ENCODE measurements around the gene FAM120AOS.

Gene FAM120AOS

GRCh38 chr9:93417538-93417937 is 35.8 kb downstream of the FAM120AOS start:
- no peaks in the 10 kb centered on the region; the same call in 1 of the 2 replicates for H3K27me3 ChIP-seq (ENCODE audit: insufficient read depth, low read length)
- H3K79me2 ChIP-seq (ENCODE audit: insufficient read depth, low read length): no peaks in the 10 kb centered on the region
- H3K27ac ChIP-seq (ENCODE audit: low read depth, low read length, poor library complexity, severe bottlenecking): no peak overlapping the region
- H3K4me1 ChIP-seq (ENCODE audit: insufficient read depth, low read length, severe bottlenecking): no peaks in the 10 kb centered on the region
- no peaks in the 10 kb centered on the region for H4K20me1 ChIP-seq (ENCODE audit: insufficient read depth, low read length)
- no peak overlapping the region for H3K4me3 ChIP-seq (ENCODE audit: low read depth, low read length, poor library complexity, severe bottlenecking)
- H3K9ac ChIP-seq (ENCODE audit: low read length): no peak overlapping the region
- H3K36me3 ChIP-seq (ENCODE audit: insufficient read depth, low read length): no peaks in the 10 kb centered on the region; the same call in 1 of the 2 replicates
- H3K9me2 ChIP-seq (ENCODE audit: low read depth, low read length): no peaks in the 10 kb centered on the region
- peaks cover 17% of the 10 kb centered on the region; the same call in 1 of the 2 replicates for H3K9me3 ChIP-seq (ENCODE audit: low read length)
- no peak overlapping the region for H3K4me2 ChIP-seq (ENCODE audit: low read length)
- H2AFZ ChIP-seq (ENCODE audit: low read length): no peak overlapping the region
- no peak for TF ChIP-seq EZH2 (IDR thresholded peaks at IDR 0.05; ENCODE audit: borderline replicate concordance, low read length)
- TF ChIP-seq, protein P1, sequence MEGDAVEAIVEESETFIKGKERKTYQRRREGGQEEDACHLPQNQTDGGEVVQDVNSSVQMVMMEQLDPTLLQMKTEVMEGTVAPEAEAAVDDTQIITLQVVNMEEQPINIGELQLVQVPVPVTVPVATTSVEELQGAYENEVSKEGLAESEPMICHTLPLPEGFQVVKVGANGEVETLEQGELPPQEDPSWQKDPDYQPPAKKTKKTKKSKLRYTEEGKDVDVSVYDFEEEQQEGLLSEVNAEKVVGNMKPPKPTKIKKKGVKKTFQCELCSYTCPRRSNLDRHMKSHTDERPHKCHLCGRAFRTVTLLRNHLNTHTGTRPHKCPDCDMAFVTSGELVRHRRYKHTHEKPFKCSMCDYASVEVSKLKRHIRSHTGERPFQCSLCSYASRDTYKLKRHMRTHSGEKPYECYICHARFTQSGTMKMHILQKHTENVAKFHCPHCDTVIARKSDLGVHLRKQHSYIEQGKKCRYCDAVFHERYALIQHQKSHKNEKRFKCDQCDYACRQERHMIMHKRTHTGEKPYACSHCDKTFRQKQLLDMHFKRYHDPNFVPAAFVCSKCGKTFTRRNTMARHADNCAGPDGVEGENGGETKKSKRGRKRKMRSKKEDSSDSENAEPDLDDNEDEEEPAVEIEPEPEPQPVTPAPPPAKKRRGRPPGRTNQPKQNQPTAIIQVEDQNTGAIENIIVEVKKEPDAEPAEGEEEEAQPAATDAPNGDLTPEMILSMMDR (IDR thresholded peaks at IDR 0.05; ENCODE audit: low read length): no peak
- H3F3A ChIP-seq (ENCODE audit: insufficient read depth, low read length): no peaks in the 10 kb centered on the region

DNA sequence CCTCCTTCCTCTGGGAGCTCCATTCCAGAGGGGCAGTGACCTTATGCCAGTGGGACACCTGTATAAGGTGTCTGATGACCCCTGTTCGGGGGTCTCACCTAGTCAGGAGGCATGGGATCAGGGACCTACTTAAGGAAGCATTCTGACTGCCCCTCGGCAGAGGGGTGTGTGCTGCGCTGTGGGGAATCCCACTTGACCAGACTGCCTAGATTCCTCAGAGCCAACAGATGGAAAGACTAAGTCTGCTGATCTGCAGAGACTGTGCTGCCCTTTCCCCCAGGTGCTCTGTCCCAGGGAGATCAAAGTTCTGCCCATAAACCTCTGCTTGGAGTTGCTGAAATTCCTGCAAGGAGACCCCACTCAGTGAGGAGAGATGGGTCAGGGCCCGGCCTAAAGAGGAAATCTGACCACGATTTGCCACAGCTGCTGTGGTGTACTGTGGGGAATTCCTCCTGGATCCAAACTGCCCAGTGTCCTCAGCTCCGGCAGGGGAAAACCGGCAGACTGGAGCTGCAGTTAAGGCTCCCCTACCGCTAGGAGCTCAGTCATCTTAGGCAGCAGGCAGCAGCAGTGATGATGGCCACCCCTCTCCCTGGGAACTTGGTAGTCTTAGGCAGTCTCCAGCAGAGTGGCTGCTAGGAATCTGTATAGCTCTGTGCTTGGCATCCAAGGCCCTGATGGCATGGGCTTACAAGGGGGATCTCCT is 36.7 kb downstream of the FAM120AOS start:
- no peaks in the 10 kb centered on the region for H3K79me2 ChIP-seq (ENCODE audit: insufficient read depth, low read length)
- H3K36me3 ChIP-seq (ENCODE audit: insufficient read depth, low read length): no peaks in the 10 kb centered on the region; the same call in 1 of the 2 replicates
- no peaks in the 10 kb centered on the region for H3K9me2 ChIP-seq (ENCODE audit: low read depth, low read length)
- H3K27me3 ChIP-seq (ENCODE audit: insufficient read depth, low read length): no peaks in the 10 kb centered on the region; the same call in 1 of the 2 replicates
- H3K4me2 ChIP-seq (ENCODE audit: low read length): no peak overlapping the region
- TF ChIP-seq EZH2 (IDR thresholded peaks at IDR 0.05; ENCODE audit: borderline replicate concordance, low read length): no peak
- TF ChIP-seq, protein P1 (IDR thresholded peaks at IDR 0.05; ENCODE audit: low read length): no peak
- H2AFZ ChIP-seq (ENCODE audit: low read length): no peak overlapping the region
- no peak overlapping the region for H3K9ac ChIP-seq (ENCODE audit: low read length)
- no peaks in the 10 kb centered on the region for H3F3A ChIP-seq (ENCODE audit: insufficient read depth, low read length)
- H3K27ac ChIP-seq (ENCODE audit: low read depth, low read length, poor library complexity, severe bottlenecking): no peak overlapping the region
- peaks cover 17% of the 10 kb centered on the region; the same call in 1 of the 2 replicates for H3K9me3 ChIP-seq (ENCODE audit: low read length)
- no peak overlapping the region for H3K4me3 ChIP-seq (ENCODE audit: low read depth, low read length, poor library complexity, severe bottlenecking)
- no peaks in the 10 kb centered on the region for H4K20me1 ChIP-seq (ENCODE audit: insufficient read depth, low read length)
- no peaks in the 10 kb centered on the region for H3K4me1 ChIP-seq (ENCODE audit: insufficient read depth, low read length, severe bottlenecking)

DNA sequence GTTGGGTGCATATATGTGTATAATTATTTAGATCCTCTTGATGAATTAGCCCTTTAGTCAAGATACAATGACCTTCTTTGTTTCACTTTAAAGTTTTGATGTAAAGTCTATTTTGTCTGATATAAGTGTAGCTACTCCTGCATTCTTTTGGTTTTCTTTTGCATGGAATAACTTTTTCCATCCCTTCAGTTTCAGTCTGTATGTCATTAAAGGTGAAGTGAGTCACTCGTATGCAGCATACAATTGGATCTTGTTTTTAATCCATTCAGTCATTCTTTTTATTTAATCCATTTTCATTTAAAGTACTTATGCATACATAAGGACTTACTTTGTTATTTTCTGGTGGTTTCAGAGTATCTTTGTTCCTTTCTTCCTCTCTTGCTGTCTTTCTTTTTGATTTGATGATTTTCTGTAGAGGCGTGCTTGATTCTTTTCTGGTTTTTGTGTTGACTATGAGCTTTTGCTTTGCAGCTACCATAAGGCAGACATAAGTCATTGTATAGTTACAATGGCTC is 38.1 kb downstream of the FAM120AOS start:
- H3F3A ChIP-seq (ENCODE audit: insufficient read depth, low read length): no peaks in the 10 kb centered on the region
- no peaks in the 10 kb centered on the region; the same call in 1 of the 2 replicates for H3K27me3 ChIP-seq (ENCODE audit: insufficient read depth, low read length)
- H3K4me2 ChIP-seq (ENCODE audit: low read length): no peak overlapping the region
- TF ChIP-seq, protein P1 (IDR thresholded peaks at IDR 0.05; ENCODE audit: low read length): no peak
- no peak for TF ChIP-seq EZH2 (IDR thresholded peaks at IDR 0.05; ENCODE audit: borderline replicate concordance, low read length)
- H4K20me1 ChIP-seq (ENCODE audit: insufficient read depth, low read length): no peaks in the 10 kb centered on the region
- no peaks in the 10 kb centered on the region for H3K79me2 ChIP-seq (ENCODE audit: insufficient read depth, low read length)
- no peak overlapping the region for H3K4me3 ChIP-seq (ENCODE audit: low read depth, low read length, poor library complexity, severe bottlenecking)
- H3K9me2 ChIP-seq (ENCODE audit: low read depth, low read length): no peaks in the 10 kb centered on the region
- H3K9me3 ChIP-seq (ENCODE audit: low read length): peaks cover 17% of the 10 kb centered on the region; the same call in 1 of the 2 replicates
- H3K36me3 ChIP-seq (ENCODE audit: insufficient read depth, low read length): no peaks in the 10 kb centered on the region; the same call in 1 of the 2 replicates
- no peak overlapping the region for H3K27ac ChIP-seq (ENCODE audit: low read depth, low read length, poor library complexity, severe bottlenecking)
- no peak overlapping the region for H3K9ac ChIP-seq (ENCODE audit: low read length)
- H2AFZ ChIP-seq (ENCODE audit: low read length): no peak overlapping the region
- no peaks in the 10 kb centered on the region for H3K4me1 ChIP-seq (ENCODE audit: insufficient read depth, low read length, severe bottlenecking)

All from OCI-LY1 (cell line).